Neural progenitor cell (in vitro differentiated cells): Measurements from ENCODE around the gene VPS45.

Experiments used
- EZH2 ChIP-seq: fragments of 200-600 bp; sonication (generic); IDR thresholded peaks from 2 replicates; pipeline ENCODE4 v1.6.1; 2017; ENCODE audit warnings: antibody characterized with exemption, mild to moderate bottlenecking, moderate library complexity
- EZH2phosphoT487 ChIP-seq: fragments of 200-600 bp; sonication (generic); IDR thresholded peaks from 2 replicates; pipeline ENCODE4 v1.6.1; 2017; ENCODE audit warnings: antibody characterized with exemption
- TF ChIP-seq, protein P1 (sequence below): fragments of 200-600 bp; sonication (generic); IDR thresholded peaks from 2 replicates; pipeline ENCODE4 v1.5.1; 2017; ENCODE audit warnings: antibody characterized with exemption, mild to moderate bottlenecking

DNA sequence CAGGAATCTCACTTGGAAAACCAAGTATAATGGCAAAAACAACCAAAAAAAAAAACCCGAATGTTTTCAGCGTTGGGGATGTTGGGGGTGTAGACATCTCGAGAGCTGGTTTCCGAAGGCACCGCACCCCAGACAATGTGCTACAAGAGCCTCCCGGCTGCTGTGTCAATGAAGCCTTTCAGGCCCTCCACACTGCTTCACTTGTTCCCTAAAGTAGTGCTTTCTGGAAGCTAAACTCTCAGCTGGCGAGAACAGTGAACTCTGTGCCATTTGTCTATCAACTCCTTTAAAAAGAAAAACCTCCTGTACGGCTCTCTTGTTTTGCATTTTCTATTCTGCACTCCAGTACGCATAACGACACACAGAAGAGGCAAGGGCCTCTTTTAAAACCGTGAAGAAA, 114.7 kb downstream of the VPS45 start:
- TF ChIP-seq, protein P1, sequence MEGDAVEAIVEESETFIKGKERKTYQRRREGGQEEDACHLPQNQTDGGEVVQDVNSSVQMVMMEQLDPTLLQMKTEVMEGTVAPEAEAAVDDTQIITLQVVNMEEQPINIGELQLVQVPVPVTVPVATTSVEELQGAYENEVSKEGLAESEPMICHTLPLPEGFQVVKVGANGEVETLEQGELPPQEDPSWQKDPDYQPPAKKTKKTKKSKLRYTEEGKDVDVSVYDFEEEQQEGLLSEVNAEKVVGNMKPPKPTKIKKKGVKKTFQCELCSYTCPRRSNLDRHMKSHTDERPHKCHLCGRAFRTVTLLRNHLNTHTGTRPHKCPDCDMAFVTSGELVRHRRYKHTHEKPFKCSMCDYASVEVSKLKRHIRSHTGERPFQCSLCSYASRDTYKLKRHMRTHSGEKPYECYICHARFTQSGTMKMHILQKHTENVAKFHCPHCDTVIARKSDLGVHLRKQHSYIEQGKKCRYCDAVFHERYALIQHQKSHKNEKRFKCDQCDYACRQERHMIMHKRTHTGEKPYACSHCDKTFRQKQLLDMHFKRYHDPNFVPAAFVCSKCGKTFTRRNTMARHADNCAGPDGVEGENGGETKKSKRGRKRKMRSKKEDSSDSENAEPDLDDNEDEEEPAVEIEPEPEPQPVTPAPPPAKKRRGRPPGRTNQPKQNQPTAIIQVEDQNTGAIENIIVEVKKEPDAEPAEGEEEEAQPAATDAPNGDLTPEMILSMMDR: no peak
- TF ChIP-seq EZH2phosphoT487 (no peak), EZH2 (no peak)
